ENCODE measurements around the gene ZFHX2.

The ZFHX2 gene

DNA sequence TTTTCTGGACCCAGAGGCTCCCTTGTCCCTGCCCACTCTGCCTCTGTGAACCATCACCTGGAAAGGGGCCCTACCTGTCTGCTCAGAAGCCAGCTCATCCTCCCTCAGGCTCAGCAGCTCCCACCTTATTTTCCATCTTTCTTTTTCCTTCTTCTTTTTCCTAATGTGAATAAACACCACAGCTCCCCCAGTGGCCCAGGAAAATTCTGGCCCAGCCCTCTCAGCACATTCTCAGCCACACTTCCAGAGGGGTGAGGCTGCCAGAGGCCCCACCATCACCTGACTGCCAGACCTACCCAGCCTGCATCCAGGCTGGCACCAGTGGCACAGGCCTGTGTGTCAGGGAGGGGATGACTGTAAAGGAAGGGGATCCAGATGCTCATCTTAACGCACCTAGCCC lies 23.0 kb downstream of the ZFHX2 start:
- no peak for ATAC-seq (ENCODE audit: insufficient read depth, low read depth)
- Histone ChIP-seq H3K36me3 (ENCODE audit: insufficient read depth, low read length) (no peaks in the 10 kb centered on the region), H3K4me2 (ENCODE audit: insufficient read depth, low read length) (no peak overlapping the region), H4K20me1 (ENCODE audit: insufficient read depth, low read length) (no peaks in the 10 kb centered on the region), H3K9me3 (ENCODE audit: insufficient read depth, low read length, severe bottlenecking) (no peaks in the 10 kb centered on the region), H3K79me2 (ENCODE audit: insufficient read depth, low read length) (no peaks in the 10 kb centered on the region), H3K27me3 (ENCODE audit: insufficient read depth, low read length, poor library complexity) (no peaks in the 10 kb centered on the region), H3K4me3 (ENCODE audit: low read depth in 1 of 2, low read length in 2 of 2) (no peak overlapping the region), H2AFZ (ENCODE audit: low read depth, low read length) (no peak overlapping the region), H3K27ac (ENCODE audit: low read length) (no peak overlapping the region), H3K9ac (ENCODE audit: low read depth, low read length) (no peak overlapping the region), H3K4me1 (ENCODE audit: insufficient read depth, low read length) (peaks cover 9% of the 10 kb centered on the region)
- DNase-seq = no peak
- TF ChIP-seq EZH2 (IDR thresholded peaks at IDR 0.05; ENCODE audit: borderline replicate concordance, low read depth, low read length, severe bottlenecking) = no peak
- TF ChIP-seq CTCF (IDR thresholded peaks at IDR 0.05; ENCODE audit: borderline replicate concordance, extremely low read depth, low read length, poor library complexity, severe bottlenecking) = no peak

DNA sequence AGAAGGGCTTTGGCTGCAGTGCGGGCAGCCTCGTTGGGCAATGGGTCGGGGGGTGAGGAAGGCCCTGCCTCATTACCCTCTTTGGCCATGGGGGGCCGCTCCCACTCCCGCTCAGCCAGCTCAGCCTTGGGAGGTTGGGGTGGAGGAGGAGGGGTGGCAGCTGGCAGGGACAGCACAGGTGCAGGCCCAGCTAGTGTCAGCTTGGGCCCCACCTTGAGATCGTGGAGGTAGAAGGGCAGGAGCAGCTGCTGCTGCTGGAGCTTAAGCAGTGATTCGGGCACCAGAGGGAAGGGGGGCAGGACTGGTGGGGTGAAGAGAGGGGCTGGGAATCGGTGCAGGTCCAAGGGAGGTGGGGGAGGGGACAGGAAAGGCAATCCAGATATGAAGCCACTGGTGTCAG lies 26.0 kb downstream of the ZFHX2 start:
- ATAC-seq (ENCODE audit: insufficient read depth, low read depth) (no peak), DNase-seq (no peak)
- TF ChIP-seq EZH2 (IDR thresholded peaks at IDR 0.05; ENCODE audit: borderline replicate concordance, low read depth, low read length, severe bottlenecking) (no peak), CTCF (IDR thresholded peaks at IDR 0.05; ENCODE audit: borderline replicate concordance, extremely low read depth, low read length, poor library complexity, severe bottlenecking) (no peak)
- Histone ChIP-seq H3K9ac (ENCODE audit: low read depth, low read length) (no peak overlapping the region), H3K4me1 (ENCODE audit: insufficient read depth, low read length) (peaks cover 4% of the 10 kb centered on the region), H3K9me3 (ENCODE audit: insufficient read depth, low read length, severe bottlenecking) (no peaks in the 10 kb centered on the region), H3K79me2 (ENCODE audit: insufficient read depth, low read length) (no peaks in the 10 kb centered on the region), H3K27ac (ENCODE audit: low read length) (no peak overlapping the region), H3K4me2 (ENCODE audit: insufficient read depth, low read length) (no peak overlapping the region), H2AFZ (ENCODE audit: low read depth, low read length) (no peak overlapping the region), H3K27me3 (ENCODE audit: insufficient read depth, low read length, poor library complexity) (no peaks in the 10 kb centered on the region), H3K4me3 (ENCODE audit: low read depth in 1 of 2, low read length in 2 of 2) (no peak overlapping the region), H4K20me1 (ENCODE audit: insufficient read depth, low read length) (no peaks in the 10 kb centered on the region), H3K36me3 (ENCODE audit: insufficient read depth, low read length) (no peaks in the 10 kb centered on the region)

DNA sequence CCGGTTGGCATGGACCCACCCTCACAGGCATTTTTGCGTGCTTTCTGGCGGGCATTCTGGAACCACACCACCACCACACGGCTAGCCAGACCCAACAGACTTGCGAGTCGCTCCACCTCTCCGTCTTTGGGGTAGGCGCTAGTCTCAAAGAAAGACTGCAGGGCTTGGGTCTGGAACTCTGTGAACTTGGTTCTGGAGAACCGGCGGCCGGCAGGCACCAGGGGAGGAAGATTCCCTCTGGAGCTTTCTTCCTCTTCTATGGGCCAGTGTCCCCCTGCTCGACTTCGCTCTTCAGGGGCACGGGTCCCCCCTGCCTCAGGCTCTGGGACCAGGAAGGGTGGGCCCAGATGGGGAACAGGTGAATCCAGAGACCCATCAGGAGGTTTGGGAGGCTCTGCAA lies 26.6 kb downstream of the ZFHX2 start:
- no peaks in the 10 kb centered on the region for H4K20me1 ChIP-seq (ENCODE audit: insufficient read depth, low read length)
- H3K27ac ChIP-seq (ENCODE audit: low read length) = no peak overlapping the region
- ATAC-seq (ENCODE audit: insufficient read depth, low read depth) (no peak), DNase-seq (no peak)
- H2AFZ ChIP-seq (ENCODE audit: low read depth, low read length) = no peak overlapping the region
- TF ChIP-seq CTCF (IDR thresholded peaks at IDR 0.05; ENCODE audit: borderline replicate concordance, extremely low read depth, low read length, poor library complexity, severe bottlenecking) (no peak), EZH2 (IDR thresholded peaks at IDR 0.05; ENCODE audit: borderline replicate concordance, low read depth, low read length, severe bottlenecking) (no peak)
- H3K9me3 ChIP-seq (ENCODE audit: insufficient read depth, low read length, severe bottlenecking) = no peaks in the 10 kb centered on the region
- H3K36me3 ChIP-seq (ENCODE audit: insufficient read depth, low read length) = no peaks in the 10 kb centered on the region
- no peaks in the 10 kb centered on the region for H3K79me2 ChIP-seq (ENCODE audit: insufficient read depth, low read length)
- H3K9ac ChIP-seq (ENCODE audit: low read depth, low read length) = no peak overlapping the region
- H3K4me2 ChIP-seq (ENCODE audit: insufficient read depth, low read length) = no peak overlapping the region
- no peaks in the 10 kb centered on the region for H3K27me3 ChIP-seq (ENCODE audit: insufficient read depth, low read length, poor library complexity)
- no peak overlapping the region for H3K4me3 ChIP-seq (ENCODE audit: low read depth in 1 of 2, low read length in 2 of 2)
- no peaks in the 10 kb centered on the region for H3K4me1 ChIP-seq (ENCODE audit: insufficient read depth, low read length)
